RPMI7951 (cell line): Measurements from ENCODE around the gene COL5A1. TPM values are rescaled to one million over a fixed set of nuclear protein-coding genes. Genes with fewer than 3 reads are reported as not detected.

Experiments
- DNase-seq: peaks from one replicate; pipeline ENCODE4 v3.0.0-alpha.2; 2012; ENCODE audit warnings: low read depth
- total RNA-seq: library from RNA; depleted of rRNA; stranded (reverse); fragments of >200 nt; shearing (Covaris generic); gene quantifications from 2 replicates; pipeline ENCODE4 v1.2.3, GENCODE V29; 2014; rRNA removed

COL5A1 gene
- total RNA-seq, 1 experiment from 2014 or later: 138 TPM

GRCh38 chr9:134890155-134890495, 248.5 kb downstream of the COL5A1 start:
- DNase-seq: no peak

GRCh38 chr9:134891053-134891452, 249.4 kb downstream of the COL5A1 start:
- DNase-seq: peak; percentile 28

DNA sequence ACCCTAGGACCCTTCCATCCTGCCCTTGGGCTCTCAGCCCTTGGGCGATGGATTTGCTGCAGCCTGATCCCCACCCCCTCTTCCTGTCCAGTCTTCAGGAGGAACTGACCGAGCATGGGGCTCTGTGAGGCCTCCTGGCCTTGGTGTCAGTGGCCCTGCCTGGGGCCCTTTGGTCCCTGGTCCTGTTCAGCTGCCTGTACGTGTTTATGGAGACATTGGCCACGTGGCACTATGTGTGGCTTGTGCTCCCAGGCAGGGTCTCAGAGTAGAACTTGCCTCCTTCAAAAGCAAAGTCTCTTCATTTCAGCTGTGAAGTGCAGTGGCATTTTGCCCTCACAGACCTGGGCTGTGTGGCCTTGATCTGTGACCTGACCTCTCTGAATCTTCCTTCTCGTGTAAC, 250.1 kb downstream of the COL5A1 start:
- no peak for DNase-seq

DNA sequence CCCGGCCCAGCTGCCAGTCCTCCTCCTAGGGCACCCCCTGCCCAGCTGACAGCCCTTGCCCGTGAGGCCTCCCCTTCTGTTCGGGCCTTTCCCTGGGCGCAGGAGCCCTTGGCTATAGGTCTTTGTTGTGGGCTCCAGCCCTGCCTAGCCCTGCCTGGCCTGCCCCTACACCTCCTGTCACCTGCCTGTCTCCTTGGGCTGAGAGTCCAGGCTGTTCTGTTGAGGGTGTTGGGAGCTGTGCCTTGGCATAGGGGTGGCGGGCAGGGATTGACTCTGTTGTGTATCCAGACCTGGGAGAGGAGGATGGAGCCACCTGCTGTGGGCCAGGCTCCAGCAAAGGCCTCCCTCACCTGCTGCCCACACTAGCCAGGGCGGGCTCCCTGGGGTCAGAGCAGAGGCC, 250.6 kb downstream of the COL5A1 start:
- no peak for DNase-seq

DNA sequence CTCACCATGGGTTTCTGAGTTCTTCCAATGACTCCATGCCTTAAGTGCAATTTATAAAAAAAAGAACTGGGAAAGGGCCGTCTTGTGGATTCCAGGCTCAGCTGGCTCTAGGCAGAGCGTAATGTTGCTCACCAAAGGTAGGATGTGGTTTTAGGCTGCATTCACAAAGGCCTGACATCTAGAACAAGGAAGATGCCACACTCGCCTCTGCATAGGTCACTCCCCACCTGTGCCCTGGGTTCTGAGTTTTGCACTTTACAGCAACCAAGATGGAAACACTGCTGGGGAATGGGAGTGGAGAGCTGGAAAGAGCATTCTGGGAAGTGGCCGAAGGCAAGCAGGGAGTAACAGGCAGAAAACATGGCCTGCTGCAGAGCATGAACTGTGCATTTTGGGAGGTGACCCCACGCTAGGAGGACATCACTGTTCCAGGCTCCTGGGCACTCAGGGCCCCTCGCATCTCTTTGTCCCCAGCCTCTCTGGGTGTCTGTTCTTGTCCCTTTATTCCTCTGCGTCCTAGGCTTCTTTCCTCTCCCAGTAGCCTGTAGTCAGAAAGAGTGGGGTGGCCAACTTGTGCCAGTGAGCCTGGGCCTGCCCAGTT, 251.3 kb downstream of the COL5A1 start:
- DNase-seq: no peak

Other genes starting within 250 kb of the COL5A1 start
- gene FCN2, start 239.0 kb downstream of the COL5A1 start, total RNA-seq: not detected in 2 replicates